Peyer's patch (tissue), 4 donors: ENCODE measurements around the gene DENND4C.
"Not testable (repeated sequence)": the region's sequence is repeated elsewhere in the genome, so short reads cannot be mapped to it uniquely, and the experiment has no call there.

Experiments
- CTCF ChIP-seq, 6 experiments: fragments of 450-650 bp in 4 of 6; fragments of 200-600 bp in 2 of 6; sonication (generic) in 1 of 6; IDR thresholded peaks; one replicate each; pipeline ENCODE4 v1.5.1; 2017 to 2019; ENCODE audit warnings: antibody characterized with exemption in 6 of 6, mild to moderate bottlenecking in 3 of 6, moderate library complexity in 1 of 6
- POLR2A ChIP-seq, 2 donors: fragments of 450-650 bp; IDR thresholded peaks; one replicate each; pipeline ENCODE4 v1.5.1; 2017; ENCODE audit warnings: antibody characterized with exemption in 2 of 2, mild to moderate bottlenecking in 2 of 2, moderate library complexity in 2 of 2

GRCh38 chr9:19250346-19250745, 19.9 kb downstream of the DENND4C start:
- TF ChIP-seq POLR2A, CTCF (IDR thresholded peaks at IDR 0.05): not testable (repeated sequence)
